Measurements from ENCODE around the gene FLII.

Gene FLII

DNA sequence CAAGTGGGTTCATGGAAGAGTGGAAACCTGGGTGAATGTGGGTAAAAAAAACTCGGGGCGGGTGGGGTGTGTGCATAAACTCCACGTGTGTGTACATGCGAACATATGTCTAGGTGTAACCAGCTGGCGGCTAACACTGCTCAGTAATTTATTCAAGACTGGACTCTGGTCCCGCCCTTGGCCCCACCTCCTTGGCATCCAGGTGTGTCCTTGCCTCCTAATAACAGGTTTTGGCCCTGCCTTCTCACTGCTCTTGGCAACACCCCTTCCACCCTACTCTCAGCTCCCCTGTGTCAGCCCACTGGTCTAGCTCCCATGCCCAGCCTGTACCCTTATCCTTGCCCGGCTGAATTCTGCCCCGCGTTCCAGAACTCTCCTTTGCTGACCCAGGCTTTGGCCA lies 8.3 kb downstream of the FLII start:
- H3K9me3 ChIP-seq (ENCODE audit: severe bottlenecking), result no peaks in the 10 kb centered on the region
- TF ChIP-seq, protein P1, sequence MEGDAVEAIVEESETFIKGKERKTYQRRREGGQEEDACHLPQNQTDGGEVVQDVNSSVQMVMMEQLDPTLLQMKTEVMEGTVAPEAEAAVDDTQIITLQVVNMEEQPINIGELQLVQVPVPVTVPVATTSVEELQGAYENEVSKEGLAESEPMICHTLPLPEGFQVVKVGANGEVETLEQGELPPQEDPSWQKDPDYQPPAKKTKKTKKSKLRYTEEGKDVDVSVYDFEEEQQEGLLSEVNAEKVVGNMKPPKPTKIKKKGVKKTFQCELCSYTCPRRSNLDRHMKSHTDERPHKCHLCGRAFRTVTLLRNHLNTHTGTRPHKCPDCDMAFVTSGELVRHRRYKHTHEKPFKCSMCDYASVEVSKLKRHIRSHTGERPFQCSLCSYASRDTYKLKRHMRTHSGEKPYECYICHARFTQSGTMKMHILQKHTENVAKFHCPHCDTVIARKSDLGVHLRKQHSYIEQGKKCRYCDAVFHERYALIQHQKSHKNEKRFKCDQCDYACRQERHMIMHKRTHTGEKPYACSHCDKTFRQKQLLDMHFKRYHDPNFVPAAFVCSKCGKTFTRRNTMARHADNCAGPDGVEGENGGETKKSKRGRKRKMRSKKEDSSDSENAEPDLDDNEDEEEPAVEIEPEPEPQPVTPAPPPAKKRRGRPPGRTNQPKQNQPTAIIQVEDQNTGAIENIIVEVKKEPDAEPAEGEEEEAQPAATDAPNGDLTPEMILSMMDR (IDR thresholded peaks at IDR 0.05; ENCODE audit: low read depth, low read length), result no peak
- H3K27me3 ChIP-seq (ENCODE audit: insufficient read depth, low read depth, severe bottlenecking), result no peaks in the 10 kb centered on the region
- DNase-seq, result no peak
- H3K36me3 ChIP-seq, result peaks cover 71% of the 10 kb centered on the region
- H3K27ac ChIP-seq, result no peak overlapping the region
- no peak overlapping the region for H3K4me3 ChIP-seq (ENCODE audit: low read depth, low read length)

DNA sequence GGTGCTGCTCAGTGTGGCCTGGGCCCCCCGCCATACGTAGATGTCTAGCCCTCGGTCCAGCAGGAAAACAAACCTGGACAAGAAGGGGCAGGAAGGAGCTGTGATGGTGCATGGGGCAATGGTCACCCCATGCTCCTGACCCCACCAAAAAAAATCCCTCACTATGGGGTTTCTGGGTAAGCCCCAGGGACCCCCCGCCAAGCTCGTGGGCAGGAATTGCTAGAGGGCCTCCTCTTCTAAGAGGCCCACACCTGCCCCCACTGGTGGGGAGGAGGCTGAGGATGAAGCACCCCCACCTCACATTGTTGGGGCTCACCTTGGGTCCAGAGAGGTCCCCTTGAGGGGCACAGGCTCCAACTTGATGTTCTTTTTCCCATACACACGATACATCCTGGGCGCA lies 9.7 kb downstream of the FLII start:
- TF ChIP-seq, protein P1 (IDR thresholded peaks at IDR 0.05; ENCODE audit: low read depth, low read length), result no peak
- Histone ChIP-seq H3K4me3 (ENCODE audit: low read depth, low read length) (no peak overlapping the region), H3K27me3 (ENCODE audit: insufficient read depth, low read depth, severe bottlenecking) (no peaks in the 10 kb centered on the region), H3K36me3 (peaks cover 69% of the 10 kb centered on the region), H3K27ac (no peak overlapping the region), H3K9me3 (ENCODE audit: severe bottlenecking) (no peaks in the 10 kb centered on the region)
- no peak for DNase-seq

DNA sequence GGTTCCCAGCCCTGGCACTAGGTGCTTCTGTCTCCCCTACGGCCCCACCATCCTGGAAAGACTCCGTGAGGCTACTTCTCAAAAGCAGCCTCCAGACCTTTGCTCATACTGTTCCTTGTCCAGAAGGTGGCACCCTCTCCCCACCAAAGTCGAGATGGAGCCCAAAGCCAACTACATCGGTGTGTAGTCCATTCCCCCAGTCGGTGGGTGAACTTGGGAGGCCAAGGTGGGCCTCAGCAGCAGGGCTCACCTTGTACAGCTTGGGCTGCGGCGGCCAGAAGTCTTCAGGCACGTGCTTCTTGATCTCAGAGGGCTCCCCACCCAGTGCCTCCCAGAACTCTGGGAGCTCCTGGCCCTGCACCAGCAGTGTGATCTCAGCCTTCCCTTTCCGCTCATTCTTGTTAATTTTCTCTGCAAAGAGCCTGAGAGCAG lies 10.2 kb downstream of the FLII start:
- TF ChIP-seq, protein P1 (IDR thresholded peaks at IDR 0.05; ENCODE audit: low read depth, low read length), result peak; percentile 82
- Histone ChIP-seq H3K4me3 (ENCODE audit: low read depth, low read length) (no peak overlapping the region), H3K27ac (no peak overlapping the region), H3K27me3 (ENCODE audit: insufficient read depth, low read depth, severe bottlenecking) (no peaks in the 10 kb centered on the region), H3K9me3 (ENCODE audit: severe bottlenecking) (no peaks in the 10 kb centered on the region), H3K36me3 (peaks cover 67% of the 10 kb centered on the region)
- peak; percentile 79 for DNase-seq

DNA sequence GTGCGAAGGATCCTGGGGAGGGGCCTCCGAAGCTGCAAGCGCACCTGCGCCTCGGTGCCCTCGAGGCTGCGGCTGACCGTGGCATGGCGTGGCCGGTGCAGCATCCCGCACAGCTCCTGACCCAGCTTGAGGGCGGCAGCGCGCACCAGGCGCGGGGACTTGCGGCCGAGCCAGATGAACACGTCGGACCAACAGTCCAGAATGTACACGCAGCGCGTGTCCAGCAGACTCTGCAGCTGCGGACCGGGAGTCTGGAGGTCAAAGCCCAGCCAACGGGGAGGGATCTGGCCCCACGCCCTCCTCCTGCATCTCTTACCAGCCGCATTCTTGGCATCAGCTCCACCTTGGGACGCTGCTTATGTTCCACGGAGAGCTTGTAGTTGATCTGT lies 10.9 kb downstream of the FLII start:
- no peak for DNase-seq
- peaks cover 67% of the 10 kb centered on the region for H3K36me3 ChIP-seq
- H3K4me3 ChIP-seq (ENCODE audit: low read depth, low read length), result no peak overlapping the region
- no peak overlapping the region for H3K27ac ChIP-seq
- TF ChIP-seq, protein P1 (IDR thresholded peaks at IDR 0.05; ENCODE audit: low read depth, low read length), result no peak
- no peaks in the 10 kb centered on the region for H3K27me3 ChIP-seq (ENCODE audit: insufficient read depth, low read depth, severe bottlenecking)
- H3K9me3 ChIP-seq (ENCODE audit: severe bottlenecking), result no peaks in the 10 kb centered on the region

DNA sequence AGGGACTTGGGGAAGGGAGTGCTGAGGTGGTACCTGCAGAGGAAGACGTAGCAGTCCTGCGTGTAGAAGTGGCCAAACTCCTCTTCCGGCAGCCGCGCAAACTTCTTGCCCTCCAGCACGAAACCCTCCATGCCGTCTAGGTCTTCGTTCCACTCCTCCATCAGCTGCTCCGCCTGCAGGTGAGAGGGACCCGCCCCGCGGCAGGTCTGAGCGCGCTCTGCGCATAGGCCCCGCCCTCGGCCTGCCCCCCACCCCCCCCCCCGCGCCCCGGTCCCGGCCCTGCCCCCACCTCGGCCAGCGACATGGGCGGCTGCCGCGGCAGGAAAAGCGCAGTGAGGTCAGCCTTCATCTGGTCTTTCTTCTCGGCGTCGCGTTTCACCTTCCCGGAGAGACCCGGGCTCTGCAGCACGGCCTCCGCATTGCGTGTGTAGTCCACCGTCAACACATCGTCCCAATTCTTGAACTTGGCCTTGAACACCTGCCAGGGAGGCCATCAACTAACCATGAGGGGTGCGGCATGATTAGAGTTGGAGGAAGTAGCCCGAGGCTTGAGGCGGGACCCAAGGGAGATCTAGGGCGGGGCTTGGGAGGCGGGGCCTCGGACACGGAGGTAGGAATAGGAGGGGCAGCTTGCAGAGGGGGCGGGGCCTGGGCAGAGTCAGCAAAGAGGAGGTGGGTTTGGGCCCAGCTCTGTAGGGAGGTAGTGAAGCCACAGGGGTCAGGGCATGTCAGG lies 11.5 kb downstream of the FLII start:
- Histone ChIP-seq H3K27ac (peak overlapping the region; percentile 83), H3K4me3 (ENCODE audit: low read depth, low read length) (peak overlapping the region; percentile 41), H3K9me3 (ENCODE audit: severe bottlenecking) (no peaks in the 10 kb centered on the region), H3K27me3 (ENCODE audit: insufficient read depth, low read depth, severe bottlenecking) (no peaks in the 10 kb centered on the region), H3K36me3 (peaks cover 70% of the 10 kb centered on the region)
- DNase-seq, result peak; percentile 94
- TF ChIP-seq, protein P1 (IDR thresholded peaks at IDR 0.05; ENCODE audit: low read depth, low read length), result no peak

Data from WERI-Rb-1 (cell line).